ENCODE measurements around the gene NBR1.
"Not testable (repeated sequence)": the region's sequence is repeated elsewhere in the genome, so short reads cannot be mapped to it uniquely, and the experiment has no call there.

Gene NBR1

GRCh38 chr17:43232021-43232699 is 61.1 kb downstream of the NBR1 start:
- H3K9me3 Mint-ChIP-seq; H3K36me3 Mint-ChIP-seq; ATAC-seq (ENCODE audit: low read depth); H3K27ac Mint-ChIP-seq; H3K4me3 Mint-ChIP-seq; H3K4me1 Mint-ChIP-seq; H3K27me3 Mint-ChIP-seq: not testable (repeated sequence)
- peak in 1 of 2 donors; percentile 48 for DNase-seq (ENCODE audit: low spot score in 2 of 2)

DNA sequence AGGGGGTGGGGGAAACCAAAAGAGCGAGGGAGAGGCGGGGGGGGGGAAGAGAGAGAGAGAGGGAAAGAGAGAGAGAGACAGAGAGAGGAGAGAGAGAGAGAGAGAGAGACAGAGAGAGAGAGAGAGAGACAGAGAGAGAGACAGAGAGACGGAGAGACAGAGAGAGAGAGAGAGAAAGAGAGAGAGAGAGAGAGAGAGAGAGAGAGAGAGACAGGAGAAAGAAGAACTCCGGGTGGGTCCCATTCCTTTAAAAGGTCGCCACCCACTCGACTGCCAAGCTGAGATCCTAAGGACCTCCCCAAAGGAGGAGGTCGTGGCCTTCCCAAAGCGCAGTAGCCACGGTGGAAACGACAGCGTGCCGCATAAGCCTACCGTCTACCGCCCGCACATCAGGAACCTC is 62.2 kb downstream of the NBR1 start:
- not testable (repeated sequence) for DNase-seq (ENCODE audit: low spot score in 2 of 2); H3K27me3 Mint-ChIP-seq

GRCh38 chr17:43233877-43234276 is 62.9 kb downstream of the NBR1 start, which contains the start of gene RNU2-1:
Gene RNU2-1, minus strand, starts transcription at chr17:43233977.
- not testable (repeated sequence) for H3K27me3 Mint-ChIP-seq; H3K4me1 Mint-ChIP-seq; ATAC-seq (ENCODE audit: low read depth); H3K4me3 Mint-ChIP-seq; H3K9me3 Mint-ChIP-seq; DNase-seq (ENCODE audit: low spot score in 2 of 2); H3K27ac Mint-ChIP-seq; H3K36me3 Mint-ChIP-seq

More for the DNA sequence above, 62.2 kb downstream of the NBR1 start:
- not testable (repeated sequence) for H3K27ac Mint-ChIP-seq; ATAC-seq (ENCODE audit: low read depth); H3K36me3 Mint-ChIP-seq; H3K4me1 Mint-ChIP-seq; H3K9me3 Mint-ChIP-seq; H3K4me3 Mint-ChIP-seq

DNA sequence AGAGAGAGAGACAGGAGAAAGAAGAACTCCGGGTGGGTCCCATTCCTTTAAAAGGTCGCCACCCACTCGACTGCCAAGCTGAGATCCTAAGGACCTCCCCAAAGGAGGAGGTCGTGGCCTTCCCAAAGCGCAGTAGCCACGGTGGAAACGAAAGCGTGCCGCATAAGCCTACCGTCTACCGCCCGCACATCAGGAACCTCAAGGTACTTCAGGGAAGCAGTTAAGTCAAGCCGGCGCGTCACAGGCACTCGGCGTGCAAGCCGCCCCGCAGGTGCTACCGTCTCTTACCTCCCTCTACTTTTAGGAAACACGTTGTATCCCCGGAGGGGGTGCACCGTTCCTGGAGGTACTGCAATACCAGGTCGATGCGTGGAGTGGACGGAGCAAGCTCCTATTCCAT is 68.6 kb downstream of the NBR1 start:
- peak; percentile 54 for ATAC-seq (ENCODE audit: low read depth)
- H3K27me3 Mint-ChIP-seq; H3K36me3 Mint-ChIP-seq; H3K9me3 Mint-ChIP-seq; H3K27ac Mint-ChIP-seq; H3K4me3 Mint-ChIP-seq; H3K4me1 Mint-ChIP-seq; DNase-seq (ENCODE audit: low spot score in 2 of 2): not testable (repeated sequence)

DNA sequence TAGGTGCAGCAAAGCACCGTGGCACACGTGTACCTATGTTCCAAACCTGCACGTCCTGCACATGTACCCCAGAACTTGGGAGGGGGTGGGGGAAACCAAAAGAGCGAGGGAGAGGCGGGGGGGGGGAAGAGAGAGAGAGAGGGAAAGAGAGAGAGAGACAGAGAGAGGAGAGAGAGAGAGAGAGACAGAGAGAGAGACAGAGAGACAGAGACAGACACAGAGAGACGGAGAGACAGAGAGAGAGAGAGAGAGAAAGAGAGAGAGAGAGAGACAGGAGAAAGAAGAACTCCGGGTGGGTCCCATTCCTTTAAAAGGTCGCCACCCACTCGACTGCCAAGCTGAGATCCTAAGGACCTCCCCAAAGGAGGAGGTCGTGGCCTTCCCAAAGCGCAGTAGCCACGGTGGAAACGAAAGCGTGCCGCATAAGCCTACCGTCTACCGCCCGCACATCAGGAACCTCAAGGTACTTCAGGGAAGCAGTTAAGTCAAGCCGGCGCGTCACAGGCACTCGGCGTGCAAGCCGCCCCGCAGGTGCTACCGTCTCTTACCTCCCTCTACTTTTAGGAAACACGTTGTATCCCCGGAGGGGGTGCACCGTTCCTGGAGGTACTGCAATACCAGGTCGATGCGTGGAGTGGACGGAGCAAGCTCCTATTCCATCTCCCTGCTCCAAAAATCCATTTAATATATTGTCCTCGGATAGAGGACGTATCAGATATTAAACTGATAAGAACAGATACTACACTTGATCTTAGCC is 69.8 kb downstream of the NBR1 start:
- ATAC-seq (ENCODE audit: low read depth), result peak; percentile 53
- H3K36me3 Mint-ChIP-seq; H3K27ac Mint-ChIP-seq; H3K4me3 Mint-ChIP-seq; DNase-seq (ENCODE audit: low spot score in 2 of 2); H3K4me1 Mint-ChIP-seq; H3K9me3 Mint-ChIP-seq; H3K27me3 Mint-ChIP-seq: not testable (repeated sequence)

DNA sequence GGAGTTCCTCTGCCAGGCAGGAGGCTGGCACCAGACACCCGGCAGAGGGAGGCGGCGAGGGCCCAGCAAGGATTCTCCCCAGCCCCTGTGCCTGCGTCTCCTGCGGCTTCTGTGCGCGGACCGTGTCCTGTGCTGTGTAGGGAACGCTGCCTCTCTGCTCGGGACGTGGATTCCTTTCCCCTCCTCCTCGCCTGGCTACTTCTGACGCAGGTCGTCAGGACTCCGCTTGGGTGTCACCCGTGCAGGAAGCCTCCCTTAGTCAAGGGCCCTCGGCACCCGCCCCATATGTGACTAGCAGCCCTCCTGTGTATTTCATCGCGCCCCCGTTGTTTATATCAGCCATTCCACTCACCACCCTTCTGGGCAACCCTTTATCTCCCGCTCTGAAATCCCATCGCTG is 75.4 kb downstream of the NBR1 start:
- H3K9me3 Mint-ChIP-seq, H3K27me3 Mint-ChIP-seq, H3K4me1 Mint-ChIP-seq: not testable (repeated sequence)

More for the DNA sequence above, 75.4 kb downstream of the NBR1 start:
- not testable (repeated sequence) for H3K4me3 Mint-ChIP-seq; H3K27ac Mint-ChIP-seq; H3K36me3 Mint-ChIP-seq; ATAC-seq (ENCODE audit: low read depth)
- DNase-seq (ENCODE audit: low spot score in 2 of 2), result peak; percentile 67 to 88

Data from memory B cell (primary cell).